GM23338 (cell line): Measurements from ENCODE around the gene MTX2. TPM values are rescaled to one million over a fixed set of nuclear protein-coding genes. Genes with fewer than 3 reads are reported as not detected.

Source experiments
- ATAC-seq: fragments of 200-7000 bp; cut with Tn5 transposase; 3 replicates; pipeline ENCODE4 v1.9.1; 2020
- DNase-seq: peaks from one replicate; pipeline ENCODE4 v3.0.0-alpha.2; 2015; ENCODE audit warnings: low spot score
- H2AFZ ChIP-seq: fragments of 200-600 bp; sonication (generic); 2 replicates; pipeline ENCODE4 v1.8.0; 2016; ENCODE audit warnings: antibody characterized with exemption, mild to moderate bottlenecking, moderate library complexity
- H3F3A ChIP-seq: fragments of 200-600 bp; sonication (generic); replicated peaks from 2 replicates; pipeline ENCODE4 v1.8.0; 2017; ENCODE audit warnings: antibody characterized with exemption, mixed run types, low read depth
- H3K27ac ChIP-seq: fragments of 200-600 bp; sonication (generic); 2 replicates; pipeline ENCODE4 v1.6.1; 2016; ENCODE audit warnings: low read depth
- H3K27me3 ChIP-seq: fragments of 200-600 bp; sonication (generic); 2 replicates; pipeline ENCODE4 v1.8.0; 2016; ENCODE audit warnings: mild to moderate bottlenecking, mixed run types, moderate library complexity; ENCODE audit not compliant: insufficient read depth
- H3K36me3 ChIP-seq: fragments of 200-600 bp; sonication (generic); 2 replicates; pipeline ENCODE4 v1.8.0; 2016; ENCODE audit warnings: mild to moderate bottlenecking; ENCODE audit not compliant: insufficient read depth
- H3K4me1 ChIP-seq: fragments of 200-600 bp; sonication (generic); 2 replicates; pipeline ENCODE4 v1.8.0; 2016; ENCODE audit warnings: mild to moderate bottlenecking, moderate library complexity; ENCODE audit not compliant: insufficient read depth
- H3K4me2 ChIP-seq: fragments of 200-600 bp; sonication (generic); 2 replicates; pipeline ENCODE4 v1.7.1; 2017; ENCODE audit warnings: mixed run types
- H3K4me3 ChIP-seq: fragments of 200-600 bp; sonication (generic); 2 replicates; pipeline ENCODE4 v1.6.1; 2016; ENCODE audit warnings: mixed run types
- H3K79me2 ChIP-seq: fragments of 200-600 bp; sonication (generic); replicated peaks from 2 replicates; pipeline ENCODE4 v1.8.0; 2017; ENCODE audit warnings: mild to moderate bottlenecking; ENCODE audit not compliant: insufficient read depth
- H3K9me2 ChIP-seq: fragments of 200-600 bp; sonication (generic); 2 replicates; pipeline ENCODE4 v1.8.0; 2017; ENCODE audit not compliant: insufficient read depth
- H4K20me1 ChIP-seq: fragments of 200-600 bp; sonication (generic); replicated peaks from 2 replicates; pipeline ENCODE4 v1.8.0; 2017; ENCODE audit warnings: mild to moderate bottlenecking; ENCODE audit not compliant: insufficient read depth
- H3K27ac Mint-ChIP-seq: 2 replicates; pipeline ENCODE4 v1.8.0; 2020; ENCODE audit warnings: inconsistent platforms, mild to moderate bottlenecking, moderate library complexity, mixed read lengths
- H3K27me3 Mint-ChIP-seq: 3 replicates; pipeline ENCODE4 v1.8.0; 2022; ENCODE audit warnings: low read depth, mild to moderate bottlenecking, moderate library complexity, mixed read lengths, inconsistent platforms; ENCODE audit not compliant: insufficient read depth, poor library complexity
- H3K36me3 Mint-ChIP-seq: 3 replicates; pipeline ENCODE4 v1.8.0; 2021; ENCODE audit warnings: low read depth, mild to moderate bottlenecking, inconsistent platforms, moderate library complexity, mixed read lengths
- H3K4me1 Mint-ChIP-seq: 3 replicates; pipeline ENCODE4 v1.8.0; 2020; ENCODE audit warnings: mild to moderate bottlenecking, inconsistent platforms, mixed read lengths
- H3K4me3 Mint-ChIP-seq: 3 replicates; pipeline ENCODE4 v1.8.0; 2021; ENCODE audit warnings: moderate library complexity, mild to moderate bottlenecking, inconsistent platforms, mixed read lengths
- H3K9me3 Mint-ChIP-seq: 3 replicates; pipeline ENCODE4 v1.8.0; 2020; ENCODE audit warnings: moderate library complexity, mild to moderate bottlenecking, inconsistent platforms, mixed read lengths
- CREB1 ChIP-seq: fragments of 250-450 bp; sonication (Bioruptor Pico); IDR thresholded peaks from 2 replicates; pipeline ENCODE4 v1.5.0; 2020; ENCODE audit warnings: low read depth, mild to moderate bottlenecking, moderate library complexity
- ETS1 ChIP-seq: IDR thresholded peaks from 2 replicates; pipeline ENCODE4 v1.6.1; 2016; ENCODE audit warnings: antibody characterized with exemption
- EZH2 ChIP-seq: fragments of 200-600 bp; sonication (generic); IDR thresholded peaks from one replicate; pipeline ENCODE4 v1.8.0; 2017; ENCODE audit warnings: antibody characterized with exemption, mild to moderate bottlenecking, low read depth; ENCODE audit not compliant: unreplicated experiment
- EZH2phosphoT487 ChIP-seq: fragments of 200-600 bp; sonication (generic); IDR thresholded peaks from one replicate; pipeline ENCODE4 v1.8.1; 2018; ENCODE audit warnings: antibody characterized with exemption; ENCODE audit not compliant: unreplicated experiment
- JUNB ChIP-seq: IDR thresholded peaks from one replicate; pipeline ENCODE4 v1.6.1; 2016; ENCODE audit warnings: antibody characterized with exemption; ENCODE audit not compliant: unreplicated experiment
- NANOG ChIP-seq: IDR thresholded peaks from 2 replicates; pipeline ENCODE4 v1.6.1; 2016; ENCODE audit warnings: antibody characterized with exemption, borderline replicate concordance
- POLR2AphosphoS5 ChIP-seq: IDR thresholded peaks from 2 replicates; pipeline ENCODE4 v1.6.1; 2016; ENCODE audit warnings: antibody characterized with exemption, low read depth
- REST ChIP-seq: IDR thresholded peaks from one replicate; pipeline ENCODE4 v1.6.1; 2018; ENCODE audit warnings: antibody characterized with exemption; ENCODE audit not compliant: unreplicated experiment
- STAT1 ChIP-seq: IDR thresholded peaks from one replicate; pipeline ENCODE4 v1.6.1; 2016; ENCODE audit warnings: antibody characterized with exemption; ENCODE audit not compliant: unreplicated experiment
- ZNF114 ChIP-seq: fragments of 250-450 bp; sonication (Bioruptor Pico); IDR thresholded peaks from 2 replicates; pipeline ENCODE4 v1.5.0; 2020; ENCODE audit warnings: mild to moderate bottlenecking, moderate library complexity
- ZNF331 ChIP-seq: fragments of 250-450 bp; sonication (Bioruptor Pico); IDR thresholded peaks from 2 replicates; pipeline ENCODE4 v1.5.0; 2020; ENCODE audit warnings: low read depth, mild to moderate bottlenecking, moderate library complexity
- ZNF462 ChIP-seq: fragments of 250-450 bp; sonication (Bioruptor Pico); IDR thresholded peaks from 2 replicates; pipeline ENCODE4 v1.5.0; 2020; ENCODE audit warnings: mild to moderate bottlenecking, moderate library complexity
- polyA plus RNA-seq: library from polyadenylated mRNA; unstranded; fragments of >200 nt; fragmentation: Nextera tagmentation; extraction: Ambion mirVana; gene quantifications from 2 replicates; pipeline ENCODE4 v1.2.1, GENCODE V29; 2016
- total RNA-seq: library from RNA; depleted of rRNA; stranded (reverse); fragments of >200 nt; shearing (Covaris generic); gene quantifications from 2 replicates; pipeline ENCODE4 v1.2.3, GENCODE V29; 2014
- TF ChIP-seq, protein P1 (sequence below), 2 experiments: fragments of 200-600 bp in 1 of 2; sonication (generic) in 1 of 2; conservative IDR thresholded peaks; 2 replicates each; pipeline versions ENCODE4 v1.5.1 to v1.6.1; 2016 to 2017; ENCODE audit warnings: antibody characterized with exemption in 2 of 2, low read depth in 2 of 2, mild to moderate bottlenecking in 2 of 2, moderate library complexity in 1 of 2

Gene MTX2
- total and polyA plus RNA-seq, 2 experiments from 2014 or later, result 37.5 to 81.7 TPM

DNA sequence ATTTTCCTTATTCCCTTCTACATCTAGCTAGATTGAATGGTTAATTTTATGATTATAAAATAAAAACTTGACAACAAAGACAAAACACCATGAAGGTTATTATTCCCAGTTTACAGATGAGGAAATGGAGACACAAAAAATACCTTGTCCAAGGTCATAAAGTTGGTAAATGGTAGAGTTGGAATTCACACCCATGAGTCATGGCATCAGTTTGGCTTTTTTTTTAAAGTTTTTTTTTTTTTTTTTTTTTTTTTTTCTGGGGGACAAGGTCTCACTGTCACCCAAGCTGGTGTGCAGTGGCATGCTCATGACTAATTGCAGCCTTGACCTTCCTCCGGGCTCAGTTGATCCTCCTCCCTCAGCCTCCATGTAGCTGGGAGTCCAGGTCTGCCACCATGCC is 70.0 kb downstream of the MTX2 start:
- TF ChIP-seq REST, result no peak
- TF ChIP-seq CREB1 (CRISPR knock-in tag), result no peak
- TF ChIP-seq, protein P1, sequence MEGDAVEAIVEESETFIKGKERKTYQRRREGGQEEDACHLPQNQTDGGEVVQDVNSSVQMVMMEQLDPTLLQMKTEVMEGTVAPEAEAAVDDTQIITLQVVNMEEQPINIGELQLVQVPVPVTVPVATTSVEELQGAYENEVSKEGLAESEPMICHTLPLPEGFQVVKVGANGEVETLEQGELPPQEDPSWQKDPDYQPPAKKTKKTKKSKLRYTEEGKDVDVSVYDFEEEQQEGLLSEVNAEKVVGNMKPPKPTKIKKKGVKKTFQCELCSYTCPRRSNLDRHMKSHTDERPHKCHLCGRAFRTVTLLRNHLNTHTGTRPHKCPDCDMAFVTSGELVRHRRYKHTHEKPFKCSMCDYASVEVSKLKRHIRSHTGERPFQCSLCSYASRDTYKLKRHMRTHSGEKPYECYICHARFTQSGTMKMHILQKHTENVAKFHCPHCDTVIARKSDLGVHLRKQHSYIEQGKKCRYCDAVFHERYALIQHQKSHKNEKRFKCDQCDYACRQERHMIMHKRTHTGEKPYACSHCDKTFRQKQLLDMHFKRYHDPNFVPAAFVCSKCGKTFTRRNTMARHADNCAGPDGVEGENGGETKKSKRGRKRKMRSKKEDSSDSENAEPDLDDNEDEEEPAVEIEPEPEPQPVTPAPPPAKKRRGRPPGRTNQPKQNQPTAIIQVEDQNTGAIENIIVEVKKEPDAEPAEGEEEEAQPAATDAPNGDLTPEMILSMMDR (conservative IDR thresholded peaks at IDR 0.05; ENCODE audit: low read depth in 2 of 2), result no peak
- no peak for TF ChIP-seq JUNB
- TF ChIP-seq ETS1, result no peak
- no peak for TF ChIP-seq ZNF331 (CRISPR knock-in tag)
- no peak for TF ChIP-seq POLR2AphosphoS5
- TF ChIP-seq EZH2phosphoT487, result no peak
- TF ChIP-seq NANOG, result no peak
- no peak for TF ChIP-seq ZNF114 (CRISPR knock-in tag)
- no peak for TF ChIP-seq EZH2
- no peak for TF ChIP-seq ZNF462 (CRISPR knock-in tag)
- TF ChIP-seq STAT1, result no peak

More for the DNA sequence above, 70.0 kb downstream of the MTX2 start:
- ATAC-seq, result no peak
- Histone ChIP-seq H2AFZ (no peak overlapping the region), H4K20me1 (no peaks in the 10 kb centered on the region), H3K79me2 (no peaks in the 10 kb centered on the region), H3K4me1 (no peaks in the 10 kb centered on the region), H3K36me3 (peaks cover 6% of the 10 kb centered on the region; the same call in 1 of the 2 replicates), H3F3A (no peaks in the 10 kb centered on the region), H3K9me2 (no peaks in the 10 kb centered on the region), H3K27me3 (no peaks in the 10 kb centered on the region), H3K4me3 (no peak overlapping the region), H3K27ac (no peak overlapping the region), H3K4me2 (no peak overlapping the region)
- Mint-ChIP-seq H3K27ac (no peak overlapping the region), H3K27me3 (no peaks in the 10 kb centered on the region), H3K4me3 (no peak overlapping the region), H3K36me3 (peaks cover 34% of the 10 kb centered on the region), H3K4me1 (no peaks in the 10 kb centered on the region), H3K9me3 (peaks cover 12% of the 10 kb centered on the region; the same call in 2 of the 3 replicates)
- no peak for DNase-seq
